Gastroesophageal sphincter (tissue), 4 donors: ENCODE measurements around the gene OTOG. TPM values are rescaled to one million over a fixed set of nuclear protein-coding genes. Genes with fewer than 3 reads are reported as not detected.

Experiments used
- ATAC-seq: fragments of 150-250 bp; one replicate; pipeline ENCODE4 v1.9.1; 2016; ENCODE audit warnings: mild to moderate bottlenecking, moderate library complexity
- H3K27ac ChIP-seq, 4 donors: fragments of 200-600 bp; sonication (generic) in 3 of 4; 1 replicate in 3 of 4; 2 replicates in 1 of 4; pipeline ENCODE4 v1.5.1; 2016 to 2019
- H3K27me3 ChIP-seq: fragments of 200-600 bp; sonication (generic); one replicate; pipeline ENCODE4 v1.5.1; 2019
- H3K36me3 ChIP-seq, 2 donors: fragments of 200-600 bp; sonication (generic); one replicate each; pipeline ENCODE4 v1.5.1; 2019; ENCODE audit warnings: control low read depth in 1 of 2
- H3K4me1 ChIP-seq, 3 donors: fragments of 200-600 bp; sonication (generic); 1 replicate in 2 of 3; 2 replicates in 1 of 3; pipeline ENCODE4 v1.5.1; 2016 to 2019; ENCODE audit warnings: control low read depth in 2 of 3
- H3K4me3 ChIP-seq, 2 donors: fragments of 200-600 bp; sonication (generic); one replicate each; pipeline ENCODE4 v1.5.1; 2019; ENCODE audit warnings: mild to moderate bottlenecking in 1 of 2, moderate library complexity in 1 of 2
- H3K9me3 ChIP-seq, 3 donors: fragments of 200-600 bp; sonication (generic); one replicate each; pipeline ENCODE4 v1.5.1; 2017 to 2019; ENCODE audit warnings: control low read depth in 2 of 3
- EP300 ChIP-seq: sonication (generic); formaldehyde crosslinking; IDR thresholded peaks from one replicate; pipeline ENCODE4 v1.6.1; 2017; ENCODE audit warnings: antibody characterized with exemption, mild to moderate bottlenecking
- POLR2A ChIP-seq, 2 donors: fragments of 450-650 bp; IDR thresholded peaks; one replicate each; pipeline ENCODE4 v1.6.1; 2017; ENCODE audit warnings: antibody characterized with exemption in 2 of 2, mild to moderate bottlenecking in 2 of 2, moderate library complexity in 1 of 2
- POLR2AphosphoS5 ChIP-seq: sonication (generic); formaldehyde crosslinking; IDR thresholded peaks from one replicate; pipeline ENCODE4 v1.6.1; 2017; ENCODE audit warnings: antibody characterized with exemption
- WGBS, 2 donors: methylation state at CpG; one replicate each; pipeline ENCODE4 v1.1.5; 2018; ENCODE audit warnings: low coverage in 1 of 2; 5-methylcytosine and 5-hydroxymethylcytosine counted together
- total RNA-seq, 4 donors: library from RNA; depleted of rRNA; stranded (reverse); fragments of >200 nt; gene quantifications; one replicate each; pipeline ENCODE4 v1.1.0, GENCODE V29; 2016
- TF ChIP-seq, protein P1 (sequence below), 4 experiments: fragments of 200-600 bp in 2 of 4; fragments of 450-650 bp in 2 of 4; sonication (generic) in 1 of 4; IDR thresholded peaks; one replicate each; pipeline ENCODE4 v1.5.1; 2017 to 2019; ENCODE audit warnings: antibody characterized with exemption in 4 of 4, mild to moderate bottlenecking in 2 of 4, moderate library complexity in 2 of 4

Gene OTOG
- total RNA-seq, 4 donors from 2014 or later, result not detected

DNA sequence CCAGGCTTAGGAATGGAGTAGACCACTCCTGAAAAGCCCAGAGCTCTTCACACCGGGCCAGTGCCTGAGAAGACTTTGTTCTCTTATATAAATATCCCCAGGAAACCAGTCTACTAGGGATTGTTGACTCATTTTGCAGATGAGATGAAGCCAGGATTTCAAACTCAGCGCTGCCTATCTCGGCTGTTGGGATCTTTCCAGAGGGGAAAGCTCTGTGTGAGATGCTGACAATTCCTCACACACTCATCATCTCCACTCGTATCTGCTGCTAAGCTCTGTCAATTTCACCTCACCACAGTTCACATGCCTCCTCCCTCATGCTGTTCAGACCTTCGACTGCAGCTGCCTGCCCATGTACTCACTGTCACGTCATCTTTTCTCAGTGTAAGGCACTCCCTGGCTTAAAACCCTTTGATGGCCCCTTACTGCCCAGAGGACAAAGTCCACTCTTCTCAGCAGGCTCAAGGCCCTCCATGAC lies 15.4 kb upstream of the OTOG start:
- no peak for ATAC-seq
- no peak overlapping the region for H3K4me3 ChIP-seq
- no peak overlapping the region for H3K27ac ChIP-seq
- WGBS, 2 donors, result 35 to 56% methylated on average over 2 to 5 of the region's 6 CpGs
- H3K36me3 ChIP-seq, result no peaks in the 10 kb centered on the region
- TF ChIP-seq, protein P1, sequence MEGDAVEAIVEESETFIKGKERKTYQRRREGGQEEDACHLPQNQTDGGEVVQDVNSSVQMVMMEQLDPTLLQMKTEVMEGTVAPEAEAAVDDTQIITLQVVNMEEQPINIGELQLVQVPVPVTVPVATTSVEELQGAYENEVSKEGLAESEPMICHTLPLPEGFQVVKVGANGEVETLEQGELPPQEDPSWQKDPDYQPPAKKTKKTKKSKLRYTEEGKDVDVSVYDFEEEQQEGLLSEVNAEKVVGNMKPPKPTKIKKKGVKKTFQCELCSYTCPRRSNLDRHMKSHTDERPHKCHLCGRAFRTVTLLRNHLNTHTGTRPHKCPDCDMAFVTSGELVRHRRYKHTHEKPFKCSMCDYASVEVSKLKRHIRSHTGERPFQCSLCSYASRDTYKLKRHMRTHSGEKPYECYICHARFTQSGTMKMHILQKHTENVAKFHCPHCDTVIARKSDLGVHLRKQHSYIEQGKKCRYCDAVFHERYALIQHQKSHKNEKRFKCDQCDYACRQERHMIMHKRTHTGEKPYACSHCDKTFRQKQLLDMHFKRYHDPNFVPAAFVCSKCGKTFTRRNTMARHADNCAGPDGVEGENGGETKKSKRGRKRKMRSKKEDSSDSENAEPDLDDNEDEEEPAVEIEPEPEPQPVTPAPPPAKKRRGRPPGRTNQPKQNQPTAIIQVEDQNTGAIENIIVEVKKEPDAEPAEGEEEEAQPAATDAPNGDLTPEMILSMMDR (IDR thresholded peaks at IDR 0.05), result no peak
- no peak for TF ChIP-seq POLR2A (IDR thresholded peaks at IDR 0.05)
- no peak for TF ChIP-seq EP300
- no peak for TF ChIP-seq POLR2AphosphoS5
- peaks cover 37% of the 10 kb centered on the region for H3K27me3 ChIP-seq
- H3K4me1 ChIP-seq, result no peaks in the 10 kb centered on the region
- H3K9me3 ChIP-seq, result no peaks in the 10 kb centered on the region

DNA sequence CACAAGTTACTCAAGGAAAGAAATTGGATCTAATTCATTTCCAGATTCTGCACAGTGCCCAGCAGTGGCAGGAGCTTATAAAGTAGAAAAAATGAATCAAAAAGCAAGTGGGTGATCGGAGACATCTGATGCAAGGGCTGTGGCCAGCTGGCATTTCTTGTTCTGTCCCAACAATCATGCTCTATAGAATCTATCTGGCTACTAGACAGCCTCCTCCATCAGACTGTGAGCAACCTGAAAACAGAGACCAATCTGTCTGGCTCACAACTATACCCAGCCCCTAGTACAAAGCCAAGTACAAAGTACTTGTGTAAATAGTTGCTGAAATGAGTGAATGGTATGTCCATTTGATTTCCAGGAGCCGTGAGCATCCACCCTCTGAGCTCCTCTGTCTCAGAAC lies 14.3 kb upstream of the OTOG start:
- ATAC-seq, result no peak
- H3K4me3 ChIP-seq, result no peak overlapping the region
- WGBS, 2 donors, result 62 to 100% methylated on average over 1 of the region's 2 CpGs
- H3K4me1 ChIP-seq, result no peaks in the 10 kb centered on the region
- H3K36me3 ChIP-seq, result no peaks in the 10 kb centered on the region
- H3K9me3 ChIP-seq, result no peaks in the 10 kb centered on the region
- peaks cover 35% of the 10 kb centered on the region for H3K27me3 ChIP-seq
- no peak overlapping the region for H3K27ac ChIP-seq
- TF ChIP-seq POLR2A (IDR thresholded peaks at IDR 0.05) (no peak), EP300 (no peak), POLR2AphosphoS5 (no peak)
- TF ChIP-seq, protein P1 (IDR thresholded peaks at IDR 0.05), result no peak

DNA sequence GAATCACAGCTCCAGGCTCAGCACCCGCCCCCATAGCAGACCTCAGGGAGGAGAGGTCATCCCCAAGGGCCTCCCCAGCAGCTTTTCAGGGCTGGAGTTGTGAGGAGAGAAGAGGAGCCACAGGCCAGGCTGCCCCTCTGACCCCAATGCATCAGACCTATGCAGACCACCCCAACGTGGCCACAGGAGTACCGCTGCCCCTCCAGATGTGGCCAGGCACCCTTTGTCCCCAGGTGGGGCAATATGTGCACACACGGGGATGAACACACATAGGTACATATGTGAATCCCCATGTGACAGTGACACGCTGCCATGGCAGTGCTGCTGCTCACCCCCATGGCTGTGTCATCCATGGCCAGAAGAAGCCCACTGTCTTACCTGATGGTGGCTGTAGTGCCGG lies 13.7 kb upstream of the OTOG start:
- Histone ChIP-seq H3K4me1 (no peaks in the 10 kb centered on the region), H3K9me3 (no peaks in the 10 kb centered on the region), H3K4me3 (no peak overlapping the region), H3K27ac (no peak overlapping the region), H3K27me3 (peaks cover 35% of the 10 kb centered on the region), H3K36me3 (no peaks in the 10 kb centered on the region)
- no peak for ATAC-seq
- no CpG with 5 or more reads among the region's 6 CpGs for WGBS, 2 donors
- TF ChIP-seq EP300 (no peak), POLR2A (IDR thresholded peaks at IDR 0.05) (no peak), POLR2AphosphoS5 (no peak)
- TF ChIP-seq, protein P1 (IDR thresholded peaks at IDR 0.05), result no peak

DNA sequence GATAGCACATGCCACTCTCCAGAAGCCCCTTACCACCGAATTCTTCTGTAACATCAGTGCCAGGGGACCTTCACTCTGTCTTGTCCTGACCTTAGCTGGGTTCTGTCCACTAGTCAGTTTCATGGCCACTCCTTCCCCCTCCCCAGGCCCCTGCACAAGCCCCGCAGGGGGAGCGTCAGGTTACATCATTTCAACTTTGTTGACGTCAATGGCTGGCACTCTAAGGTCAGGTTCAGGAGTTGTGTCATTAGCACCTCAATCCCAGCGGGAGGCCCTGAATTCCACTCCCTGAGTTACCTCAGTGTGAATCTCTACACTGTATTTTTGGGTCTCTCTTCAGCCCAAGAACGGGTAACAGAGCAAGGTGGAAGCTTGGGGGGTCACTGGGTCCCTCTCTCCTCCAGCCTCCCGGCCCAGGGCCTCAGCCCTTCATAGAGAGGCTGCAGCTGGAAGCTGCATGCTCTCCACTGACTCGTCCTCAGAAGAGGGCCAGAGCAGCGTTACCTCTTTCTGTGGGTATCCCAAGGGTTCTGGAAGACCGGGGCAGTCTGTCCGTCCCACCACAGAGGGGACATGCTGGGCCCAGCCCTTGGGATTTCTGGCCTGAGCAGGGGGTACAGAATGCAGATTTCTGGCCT lies 13.2 kb upstream of the OTOG start:
- Histone ChIP-seq H3K4me3 (no peak overlapping the region), H3K4me1 (no peaks in the 10 kb centered on the region), H3K36me3 (no peaks in the 10 kb centered on the region), H3K27me3 (peaks cover 35% of the 10 kb centered on the region), H3K27ac (no peak overlapping the region), H3K9me3 (no peaks in the 10 kb centered on the region)
- TF ChIP-seq, protein P1 (IDR thresholded peaks at IDR 0.05), result no peak
- TF ChIP-seq POLR2AphosphoS5 (no peak), POLR2A (IDR thresholded peaks at IDR 0.05) (no peak), EP300 (no peak)
- WGBS, 2 donors, result 20 to 40% methylated on average over 1 to 2 of the region's 11 CpGs
- ATAC-seq, result no peak

DNA sequence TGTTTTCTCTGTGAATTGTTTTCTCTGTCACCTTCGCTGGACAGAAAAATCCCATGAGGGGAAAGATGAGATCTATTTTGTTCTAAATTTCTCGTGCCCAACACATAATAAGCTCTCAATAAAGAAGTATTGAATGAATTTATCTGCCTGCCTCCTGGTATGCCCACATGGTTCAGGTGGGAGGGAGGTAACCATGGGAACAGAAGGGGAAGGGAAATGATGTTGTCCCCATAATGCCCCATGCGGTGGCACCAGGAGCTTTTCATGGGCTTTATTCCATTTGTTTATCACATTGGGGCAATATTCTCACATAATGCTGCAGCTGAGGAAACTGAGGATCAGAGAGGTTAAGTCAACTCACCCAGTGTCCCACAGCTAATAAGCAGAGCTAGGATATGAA lies 11.6 kb upstream of the OTOG start:
- no peak for ATAC-seq
- no peaks in the 10 kb centered on the region for H3K36me3 ChIP-seq

More for the DNA sequence above, 11.6 kb upstream of the OTOG start:
- TF ChIP-seq POLR2AphosphoS5, result no peak
- TF ChIP-seq POLR2A (IDR thresholded peaks at IDR 0.05), result no peak
- no peak for TF ChIP-seq EP300
- TF ChIP-seq, protein P1 (IDR thresholded peaks at IDR 0.05), result no peak
- 71 to 89% methylated on average over 2 to 3 of the region's 3 CpGs for WGBS, 2 donors
- H3K27ac ChIP-seq, result no peak overlapping the region
- H3K4me3 ChIP-seq, result no peak overlapping the region
- H3K27me3 ChIP-seq, result peaks cover 24% of the 10 kb centered on the region
- no peaks in the 10 kb centered on the region for H3K4me1 ChIP-seq
- no peaks in the 10 kb centered on the region for H3K9me3 ChIP-seq
